ENCODE data around the gene CATSPER3. TPM values are rescaled to one million over a fixed set of nuclear protein-coding genes. Genes with fewer than 3 reads are reported as not detected.

The CATSPER3 gene
- total RNA-seq, 5 donors from 2014 or later (not counting 1 experiment from before 2014, with no cell fraction given), result 0.44 to 1.1 (median 0.93) TPM; not detected in 2

- WGBS (ENCODE audit: insufficient coverage), result 60% methylated on average over 9 of the region's 12 CpGs
- peaks cover 46 to 60% of the 10 kb centered on the region in 2 donors for H3K27me3 Mint-ChIP-seq
- Histone ChIP-seq H3K4me1 (ENCODE audit: control insufficient read depth in 1 of 2, extremely low read depth in 1 of 2, insufficient read depth in 2 of 2, low read length in 2 of 2) (peaks cover 0 to 24% of the 10 kb centered on the region in 2 experiments), H3K9me3 (no peaks in the 10 kb centered on the region), H3K27me3 (replicated peaks in 1 of 2; ENCODE audit: control insufficient read depth in 2 of 2, extremely low read depth in 1 of 2, insufficient read depth in 2 of 2, low read length in 1 of 2) (peaks cover under 1 to 70% of the 10 kb centered on the region in 2 experiments), H3K27ac (ENCODE audit: low read length) (no peak overlapping the region), H3K36me3 (ENCODE audit: control insufficient read depth in 2 of 2, extremely low read depth in 1 of 2, insufficient read depth in 1 of 2, low read length in 1 of 2) (no peaks in the 10 kb centered on the region), H3K4me3 (ENCODE audit: control insufficient read depth in 1 of 2, extremely low read depth in 1 of 2, low read length in 1 of 2) (no peak overlapping the region)
- no peaks in the 10 kb centered on the region for H3K9me3 Mint-ChIP-seq
- H3K4me3 Mint-ChIP-seq, result peak overlapping the region in 1 of 3 donors; percentile 12
- ChIA-PET POLR2A (interaction anchor here in 1 of 2 donors (0.7 kb wide), 1 partner anchor 1104 kb away, joined by 3 read pairs; no protein-coding TSS in a partner anchor), CTCF (no interaction called here)
- H3K27ac Mint-ChIP-seq, result no peak overlapping the region
- DNase-seq (no peak), ATAC-seq (replicated peaks in 1 of 4) (no peak)
- peaks cover 19 to 22% (median 20%) of the 10 kb centered on the region in 3 donors for H3K4me1 Mint-ChIP-seq
- H3K36me3 Mint-ChIP-seq, result no peaks in the 10 kb centered on the region
These were observed 59.0 kb downstream of the CATSPER3 start for GRCh38 chr5:135026645-135027265.

- H3K9me3 ChIP-seq, result no peaks in the 10 kb centered on the region
- H3K4me1 ChIP-seq (ENCODE audit: control insufficient read depth in 1 of 2, extremely low read depth in 1 of 2, insufficient read depth in 2 of 2, low read length in 2 of 2), result peaks cover 0 to 25% of the 10 kb centered on the region in 2 experiments
- no peak overlapping the region for H3K4me3 ChIP-seq (ENCODE audit: control insufficient read depth in 1 of 2, extremely low read depth in 1 of 2, low read length in 1 of 2)
- H3K4me1 Mint-ChIP-seq, result peaks cover 24 to 27% (median 26%) of the 10 kb centered on the region in 3 donors
- H3K36me3 Mint-ChIP-seq, result no peaks in the 10 kb centered on the region
- no peaks in the 10 kb centered on the region for H3K36me3 ChIP-seq (ENCODE audit: control insufficient read depth in 2 of 2, extremely low read depth in 1 of 2, insufficient read depth in 1 of 2, low read length in 1 of 2)
- CTCF ChIA-PET, result no interaction called here
- DNase-seq (no peak), ATAC-seq (replicated peaks in 1 of 4) (no peak)
- no peak overlapping the region for H3K27ac ChIP-seq (ENCODE audit: low read length)
- peaks cover 51 to 65% of the 10 kb centered on the region in 2 donors for H3K27me3 Mint-ChIP-seq
- POLR2A ChIA-PET, result no interaction called here
- H3K4me3 Mint-ChIP-seq, result peak overlapping the region in 1 of 3 donors; percentile 12
- 17% methylated on average over 21 of the region's 29 CpGs for WGBS (ENCODE audit: insufficient coverage)
- no peak overlapping the region for H3K27ac Mint-ChIP-seq
- H3K9me3 Mint-ChIP-seq, result no peaks in the 10 kb centered on the region
- peaks cover 3 to 72% of the 10 kb centered on the region in 2 experiments for H3K27me3 ChIP-seq (replicated peaks in 1 of 2; ENCODE audit: control insufficient read depth in 2 of 2, extremely low read depth in 1 of 2, insufficient read depth in 2 of 2, low read length in 1 of 2)
These were observed 59.6 kb downstream of the CATSPER3 start for GRCh38 chr5:135027266-135027696.

- no peak overlapping the region for H3K27ac ChIP-seq (ENCODE audit: low read length)
- no peaks in the 10 kb centered on the region for H3K9me3 ChIP-seq
- ChIA-PET POLR2A (no interaction called here), CTCF (no interaction called here)
- peaks cover 54 to 69% of the 10 kb centered on the region in 2 donors for H3K27me3 Mint-ChIP-seq
- peaks cover 0 to 28% of the 10 kb centered on the region in 2 experiments for H3K4me1 ChIP-seq (ENCODE audit: control insufficient read depth in 1 of 2, extremely low read depth in 1 of 2, insufficient read depth in 2 of 2, low read length in 2 of 2)
- peak overlapping the region in 1 of 3 donors; percentile 12 for H3K4me3 Mint-ChIP-seq
- peak overlapping the region in 1 of 2 donors; percentile 19 for H3K4me3 ChIP-seq (ENCODE audit: control insufficient read depth in 1 of 2, extremely low read depth in 1 of 2, low read length in 1 of 2)
- H3K4me1 Mint-ChIP-seq, result peaks cover 29 to 31% (median 29%) of the 10 kb centered on the region in 3 donors
- DNase-seq, result no peak
- WGBS (ENCODE audit: insufficient coverage), result 16% methylated on average over 68 of the region's 79 CpGs
- H3K27ac Mint-ChIP-seq, result no peak overlapping the region
- ATAC-seq (replicated peaks in 1 of 4), result no peak
- peaks cover 4 to 73% of the 10 kb centered on the region in 2 experiments for H3K27me3 ChIP-seq (replicated peaks in 1 of 2; ENCODE audit: control insufficient read depth in 2 of 2, extremely low read depth in 1 of 2, insufficient read depth in 2 of 2, low read length in 1 of 2)
- no peaks in the 10 kb centered on the region for H3K36me3 ChIP-seq (ENCODE audit: control insufficient read depth in 2 of 2, extremely low read depth in 1 of 2, insufficient read depth in 1 of 2, low read length in 1 of 2)
- no peaks in the 10 kb centered on the region for H3K9me3 Mint-ChIP-seq
- H3K36me3 Mint-ChIP-seq, result no peaks in the 10 kb centered on the region
These were observed 60.2 kb downstream of the CATSPER3 start for GRCh38 chr5:135027697-135028615.

GRCh38 chr5:135028791-135029476 is 61.2 kb downstream of the CATSPER3 start:
- Histone ChIP-seq H3K27ac (ENCODE audit: low read length) (no peak overlapping the region), H3K9me3 (no peaks in the 10 kb centered on the region), H3K4me3 (ENCODE audit: control insufficient read depth in 1 of 2, extremely low read depth in 1 of 2, low read length in 1 of 2) (peak overlapping the region in 1 of 2 donors; percentile 27), H3K27me3 (replicated peaks in 1 of 2; ENCODE audit: control insufficient read depth in 2 of 2, extremely low read depth in 1 of 2, insufficient read depth in 2 of 2, low read length in 1 of 2) (peaks cover 4 to 79% of the 10 kb centered on the region in 2 experiments), H3K36me3 (ENCODE audit: control insufficient read depth in 2 of 2, extremely low read depth in 1 of 2, insufficient read depth in 1 of 2, low read length in 1 of 2) (no peaks in the 10 kb centered on the region), H3K4me1 (ENCODE audit: control insufficient read depth in 1 of 2, extremely low read depth in 1 of 2, insufficient read depth in 2 of 2, low read length in 2 of 2) (peaks cover 0 to 33% of the 10 kb centered on the region in 2 experiments)
- Mint-ChIP-seq H3K9me3 (no peaks in the 10 kb centered on the region), H3K4me3 (peak overlapping the region in 2 of 3 donors; percentile 14 to 34), H3K27me3 (peaks cover 55 to 69% of the 10 kb centered on the region in 2 donors), H3K36me3 (no peaks in the 10 kb centered on the region), H3K27ac (peak overlapping the region in 1 of 2 donors; percentile 43), H3K4me1 (peaks cover 31 to 36% (median 35%) of the 10 kb centered on the region in 3 donors)
- DNase-seq (no peak), ATAC-seq (replicated peaks in 1 of 4) (no peak)
- POLR2A ChIA-PET, result no interaction called here
- CTCF ChIA-PET, result no interaction called here
- 20% methylated on average over 56 of the region's 62 CpGs for WGBS (ENCODE audit: insufficient coverage)

GRCh38 chr5:135029477-135030122 is 61.9 kb downstream of the CATSPER3 start:
- DNase-seq, result no peak
- peaks cover 4 to 77% of the 10 kb centered on the region in 2 experiments for H3K27me3 ChIP-seq (replicated peaks in 1 of 2; ENCODE audit: control insufficient read depth in 2 of 2, extremely low read depth in 1 of 2, insufficient read depth in 2 of 2, low read length in 1 of 2)
- 21% methylated on average over 10 of the region's 15 CpGs for WGBS (ENCODE audit: insufficient coverage)
- H3K4me1 ChIP-seq (ENCODE audit: control insufficient read depth in 1 of 2, extremely low read depth in 1 of 2, insufficient read depth in 2 of 2, low read length in 2 of 2), result peaks cover 0 to 36% of the 10 kb centered on the region in 2 experiments
- Mint-ChIP-seq H3K27me3 (peaks cover 56 to 72% of the 10 kb centered on the region in 2 donors), H3K27ac (no peak overlapping the region), H3K4me3 (peak overlapping the region in 2 of 3 donors; percentile 14 to 34), H3K9me3 (no peaks in the 10 kb centered on the region), H3K36me3 (no peaks in the 10 kb centered on the region), H3K4me1 (peaks cover 33 to 38% (median 35%) of the 10 kb centered on the region in 3 donors)
- CTCF ChIA-PET, result no interaction called here
- POLR2A ChIA-PET, result no interaction called here
- no peak overlapping the region for H3K4me3 ChIP-seq (ENCODE audit: control insufficient read depth in 1 of 2, extremely low read depth in 1 of 2, low read length in 1 of 2)
- H3K36me3 ChIP-seq (ENCODE audit: control insufficient read depth in 2 of 2, extremely low read depth in 1 of 2, insufficient read depth in 1 of 2, low read length in 1 of 2), result no peaks in the 10 kb centered on the region
- H3K9me3 ChIP-seq, result no peaks in the 10 kb centered on the region
- no peak for ATAC-seq (replicated peaks in 1 of 4)
- H3K27ac ChIP-seq (ENCODE audit: low read length), result no peak overlapping the region
